Measurements from ENCODE around the gene PVALEF. TPM values are rescaled to one million over a fixed set of nuclear protein-coding genes. Genes with fewer than 3 reads are reported as not detected.

The PVALEF gene
- total RNA-seq, 1 experiment from 2014 or later, result not detected

DNA sequence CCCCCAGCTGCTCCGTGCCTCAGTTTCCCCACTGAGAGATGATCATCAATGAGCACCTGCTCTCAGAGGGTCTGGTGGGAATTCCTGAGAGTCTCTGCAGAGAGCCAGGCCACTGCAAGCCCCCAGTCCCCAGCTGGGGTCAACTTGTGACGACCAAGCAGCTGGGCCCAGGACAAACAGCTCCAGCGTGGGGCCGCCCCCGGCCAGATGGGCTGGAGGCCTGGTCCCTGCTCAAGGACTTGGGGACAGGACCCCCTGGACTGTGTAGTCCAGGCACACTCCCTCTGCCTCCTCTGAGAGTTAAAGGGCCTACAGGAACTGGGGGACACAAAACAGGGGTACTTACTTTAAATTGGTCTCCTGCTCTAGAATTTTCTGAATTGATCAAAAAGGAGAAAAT lies 17.3 kb downstream of the PVALEF start:
- TF ChIP-seq, protein P1, sequence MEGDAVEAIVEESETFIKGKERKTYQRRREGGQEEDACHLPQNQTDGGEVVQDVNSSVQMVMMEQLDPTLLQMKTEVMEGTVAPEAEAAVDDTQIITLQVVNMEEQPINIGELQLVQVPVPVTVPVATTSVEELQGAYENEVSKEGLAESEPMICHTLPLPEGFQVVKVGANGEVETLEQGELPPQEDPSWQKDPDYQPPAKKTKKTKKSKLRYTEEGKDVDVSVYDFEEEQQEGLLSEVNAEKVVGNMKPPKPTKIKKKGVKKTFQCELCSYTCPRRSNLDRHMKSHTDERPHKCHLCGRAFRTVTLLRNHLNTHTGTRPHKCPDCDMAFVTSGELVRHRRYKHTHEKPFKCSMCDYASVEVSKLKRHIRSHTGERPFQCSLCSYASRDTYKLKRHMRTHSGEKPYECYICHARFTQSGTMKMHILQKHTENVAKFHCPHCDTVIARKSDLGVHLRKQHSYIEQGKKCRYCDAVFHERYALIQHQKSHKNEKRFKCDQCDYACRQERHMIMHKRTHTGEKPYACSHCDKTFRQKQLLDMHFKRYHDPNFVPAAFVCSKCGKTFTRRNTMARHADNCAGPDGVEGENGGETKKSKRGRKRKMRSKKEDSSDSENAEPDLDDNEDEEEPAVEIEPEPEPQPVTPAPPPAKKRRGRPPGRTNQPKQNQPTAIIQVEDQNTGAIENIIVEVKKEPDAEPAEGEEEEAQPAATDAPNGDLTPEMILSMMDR (conservative IDR thresholded peaks at IDR 0.05), result no peak

More for the DNA sequence above, 17.3 kb downstream of the PVALEF start:
- Histone ChIP-seq H3K27me3 (ENCODE audit: insufficient read depth, low read length) (no peaks in the 10 kb centered on the region), H2BK20ac (ENCODE audit: low read depth, low read length, poor library complexity, severe bottlenecking) (no peak overlapping the region), H3K14ac (ENCODE audit: insufficient read depth, low read length) (no peak overlapping the region), H3K56ac (ENCODE audit: insufficient read length, low read depth, low read length) (no peak overlapping the region), H3K4ac (ENCODE audit: low read depth, low read length) (no peak overlapping the region), H3K4me1 (ENCODE audit: insufficient read depth, low read length) (no peaks in the 10 kb centered on the region), H3K9me3 (ENCODE audit: control insufficient read depth, low read depth, low read length) (no peaks in the 10 kb centered on the region), H3K79me2 (ENCODE audit: insufficient read depth, low read length) (no peaks in the 10 kb centered on the region), H2AK5ac (ENCODE audit: insufficient read length, low read length) (no peak overlapping the region), H3K27ac (ENCODE audit: insufficient read length, low read depth, low read length) (no peak overlapping the region), H3K9ac (ENCODE audit: extremely low read depth, insufficient read length, low read length) (no peak overlapping the region), H4K20me1 (ENCODE audit: control insufficient read depth, insufficient read depth, insufficient read length) (no peaks in the 10 kb centered on the region), H2BK5ac (ENCODE audit: insufficient read length, low read length) (no peak overlapping the region), H2AFZ (ENCODE audit: low read length) (no peak overlapping the region), H2BK120ac (ENCODE audit: low read depth, low read length, poor library complexity, severe bottlenecking) (no peak overlapping the region), H3K18ac (ENCODE audit: insufficient read length, low read depth, low read length) (no peak overlapping the region), H2BK15ac (ENCODE audit: low read depth, low read length) (no peak overlapping the region), H4K8ac (replicated peaks; ENCODE audit: insufficient read length, low read depth, low read length) (no peak overlapping the region), H3K4me2 (ENCODE audit: insufficient read depth, insufficient read length, low read length) (no peak overlapping the region), H3K79me1 (ENCODE audit: insufficient read depth, low read depth, low read length, poor library complexity, severe bottlenecking) (no peaks in the 10 kb centered on the region), H4K91ac (ENCODE audit: insufficient read length, low read depth, low read length) (no peak overlapping the region), H3K23me2 (ENCODE audit: insufficient read length, low read depth, low read length, poor library complexity, severe bottlenecking) (no peaks in the 10 kb centered on the region), H4K5ac (ENCODE audit: insufficient read length, low read depth, low read length) (no peak overlapping the region), H3K23ac (ENCODE audit: insufficient read length, low read depth, low read length) (no peak overlapping the region), H3T11ph (ENCODE audit: low read length) (no peak overlapping the region), H2BK12ac (ENCODE audit: insufficient read length, low read depth, low read length) (no peak overlapping the region)
- peaks cover 2 to 4% of the 10 kb centered on the region in 2 experiments; a peak in 1 of 4 replicates for H3K4me1 Mint-ChIP-seq
- no peak overlapping the region for H3K27ac Mint-ChIP-seq
- H3K9me3 Mint-ChIP-seq, result no peaks in the 10 kb centered on the region
- DNase-seq, result no peak
- no peaks in the 10 kb centered on the region for H3K36me3 Mint-ChIP-seq (ENCODE audit: insufficient read depth in 1 of 3, low read depth in 3 of 3)
- no peak overlapping the region for H3K4me3 Mint-ChIP-seq
- H3K27me3 Mint-ChIP-seq (ENCODE audit: low read depth), result no peaks in the 10 kb centered on the region; the same call in 1 of the 2 replicates
- no CpG with 5 or more reads among the region's 5 CpGs for WGBS (ENCODE audit: extremely low coverage, insufficient read length, low lambda C conversion rate)

All from H9 (cell line).